GM19395 (cell line): ENCODE results near the gene ORC5.
"Not testable (repeated sequence)": the region's sequence is repeated elsewhere in the genome, so short reads cannot be mapped to it uniquely, and the experiment has no call there.

Experiments
- ATAC-seq: cut with Tn5 transposase; IDR thresholded peaks from one replicate; pipeline ENCODE4 v1.9.1; 2021; ENCODE audit warnings: mild to moderate bottlenecking, moderate library complexity; ENCODE audit not compliant: unreplicated experiment

The ORC5 gene

GRCh38 chr7:104196161-104196560 is 11.7 kb downstream of the ORC5 start:
- ATAC-seq: no peak

- no peak for ATAC-seq
Measured at GRCh38 chr7:104192434-104192833, 15.4 kb downstream of the ORC5 start.

GRCh38 chr7:104185346-104185745 is 22.5 kb downstream of the ORC5 start:
- no peak for ATAC-seq

- ATAC-seq: no peak
Measured at GRCh38 chr7:104179178-104179577, 28.6 kb downstream of the ORC5 start.

- ATAC-seq: not testable (repeated sequence)
Measured at GRCh38 chr7:104177565-104178083, 30.2 kb downstream of the ORC5 start.

GRCh38 chr7:104176332-104176731 is 31.5 kb downstream of the ORC5 start:
- no peak for ATAC-seq

- ATAC-seq: no peak
Measured at GRCh38 chr7:104175361-104175984, 32.3 kb downstream of the ORC5 start.

GRCh38 chr7:104174798-104175197 is 33.0 kb downstream of the ORC5 start:
- no peak for ATAC-seq

GRCh38 chr7:104162081-104162480 is 45.7 kb downstream of the ORC5 start:
- no peak for ATAC-seq

GRCh38 chr7:104161244-104161643 is 46.6 kb downstream of the ORC5 start:
- no peak for ATAC-seq

GRCh38 chr7:104160375-104160774 is 47.4 kb downstream of the ORC5 start:
- no peak for ATAC-seq

- no peak for ATAC-seq
Measured at GRCh38 chr7:104156842-104157277, 51.0 kb downstream of the ORC5 start.

GRCh38 chr7:104153287-104153686 is 54.5 kb downstream of the ORC5 start:
- no peak for ATAC-seq

GRCh38 chr7:104152468-104152867 is 55.3 kb downstream of the ORC5 start:
- no peak for ATAC-seq

- no peak for ATAC-seq
Measured at GRCh38 chr7:104150470-104150869, 57.3 kb downstream of the ORC5 start.

- ATAC-seq: no peak
Measured at GRCh38 chr7:104149822-104150221, 58.0 kb downstream of the ORC5 start.

GRCh38 chr7:104142147-104142546 is 65.7 kb downstream of the ORC5 start:
- ATAC-seq: no peak

- ATAC-seq: no peak
Measured at GRCh38 chr7:104137971-104138370, 69.8 kb downstream of the ORC5 start.

- ATAC-seq: no peak
Measured at GRCh38 chr7:104137511-104137910, 70.3 kb downstream of the ORC5 start.

GRCh38 chr7:104136981-104137380 is 70.8 kb downstream of the ORC5 start:
- ATAC-seq: no peak

GRCh38 chr7:104136561-104136960 is 71.3 kb downstream of the ORC5 start:
- no peak for ATAC-seq

- no peak for ATAC-seq
Measured at GRCh38 chr7:104135760-104136558, 71.9 kb downstream of the ORC5 start.
